CD14-positive monocyte (primary cell): ENCODE data around the gene EXOC2. TPM values are rescaled to one million over a fixed set of nuclear protein-coding genes. Genes with fewer than 3 reads are reported as not detected.

Source experiments
- DNase-seq, 3 donors: peaks; one replicate each; pipeline ENCODE4 v3.0.0-alpha.2; 2011 to 2022
- H2AFZ ChIP-seq: 2 replicates; pipeline ENCODE4 v1.6.0; 2012; ENCODE audit warnings: mild to moderate bottlenecking, low read depth, low read length, inconsistent platforms; ENCODE audit not compliant: insufficient read depth, poor library complexity, severe bottlenecking
- H3K27ac ChIP-seq, 2 donors: 1 replicate in 1 of 2; 2 replicates in 1 of 2; pipeline ENCODE4 v1.5.1; 2012 to 2013; ENCODE audit warnings: low read length in 2 of 2, control low read depth in 1 of 2, inconsistent platforms in 1 of 2, low read depth in 1 of 2, mild to moderate bottlenecking in 1 of 2
- H3K27me3 ChIP-seq, 2 donors: one replicate each; pipeline versions ENCODE4 v1.6.0 to v1.6.1; 2011 to 2013; ENCODE audit warnings: low read length in 2 of 2; ENCODE audit not compliant: control insufficient read depth in 2 of 2, insufficient read depth in 2 of 2
- H3K36me3 ChIP-seq, 2 donors: replicated peaks in 1 of 2; 1 replicate in 1 of 2; 2 replicates in 1 of 2; pipeline versions ENCODE4 v1.5.1 to v1.6.1; 2012 to 2013; ENCODE audit warnings: low read length in 2 of 2, control low read depth in 1 of 2, inconsistent platforms in 1 of 2, mild to moderate bottlenecking in 1 of 2; ENCODE audit not compliant: insufficient read depth in 2 of 2, control insufficient read depth in 1 of 2
- H3K4me1 ChIP-seq, 2 donors: 1 replicate in 1 of 2; 2 replicates in 1 of 2; pipeline versions ENCODE4 v1.5.1 to v1.6.1; 2012 to 2013; ENCODE audit warnings: low read length in 2 of 2, control low read depth in 1 of 2, inconsistent platforms in 1 of 2, mild to moderate bottlenecking in 1 of 2, moderate library complexity in 1 of 2; ENCODE audit not compliant: insufficient read depth in 2 of 2, control insufficient read depth in 1 of 2
- H3K4me2 ChIP-seq: replicated peaks from 2 replicates; pipeline ENCODE3; 2012; ENCODE audit warnings: low read length, moderate library complexity, mild to moderate bottlenecking; ENCODE audit not compliant: poor library complexity, severe bottlenecking; ENCODE audit errors: extremely low read depth
- H3K4me3 ChIP-seq, 3 experiments: fragments of 200-600 bp in 1 of 3; sonication (generic) in 1 of 3; replicated peaks in 1 of 3; 1 replicate in 2 of 3; 2 replicates in 1 of 3; pipeline ENCODE4 v1.5.1; 2011 to 2013; ENCODE audit warnings: low read length in 3 of 3, mild to moderate bottlenecking in 3 of 3, control low read depth in 2 of 3, low read depth in 2 of 3, inconsistent platforms in 1 of 3, moderate library complexity in 1 of 3
- H3K79me2 ChIP-seq: 2 replicates; pipeline ENCODE4 v1.6.0; 2012; ENCODE audit warnings: mild to moderate bottlenecking, control low read depth, inconsistent platforms, low read length, moderate library complexity; ENCODE audit not compliant: insufficient read depth
- H3K9ac ChIP-seq: 2 replicates; pipeline ENCODE4 v1.6.0; 2017; ENCODE audit warnings: low read length, mild to moderate bottlenecking; ENCODE audit not compliant: insufficient read depth, poor library complexity, severe bottlenecking
- H3K9me3 ChIP-seq, 2 donors: replicated peaks in 1 of 2; 1 replicate in 1 of 2; 2 replicates in 1 of 2; pipeline versions ENCODE4 v1.5.1 to v1.6.1; 2012 to 2013; ENCODE audit warnings: low read length in 2 of 2, control low read depth in 1 of 2; ENCODE audit not compliant: control insufficient read depth in 1 of 2, insufficient read depth in 1 of 2
- H4K20me1 ChIP-seq: 2 replicates; pipeline ENCODE4 v1.6.0; 2012; ENCODE audit warnings: mild to moderate bottlenecking, low read length, control low read depth, moderate library complexity; ENCODE audit not compliant: insufficient read depth
- H3K27ac Mint-ChIP-seq, 7 donors: one replicate each; pipeline ENCODE4 v1.8.0; 2020; ENCODE audit warnings: mild to moderate bottlenecking in 7 of 7, mixed read lengths in 7 of 7, moderate library complexity in 6 of 7, inconsistent platforms in 2 of 7
- H3K27me3 Mint-ChIP-seq, 3 donors: one replicate each; pipeline ENCODE4 v1.8.0; 2021 to 2022; ENCODE audit warnings: low read depth in 3 of 3, mild to moderate bottlenecking in 3 of 3, mixed read lengths in 3 of 3, moderate library complexity in 3 of 3, inconsistent platforms in 1 of 3
- H3K36me3 Mint-ChIP-seq, 2 donors: one replicate each; pipeline ENCODE4 v1.8.0; 2020; ENCODE audit warnings: mixed read lengths in 2 of 2, inconsistent platforms in 1 of 2, mild to moderate bottlenecking in 1 of 2
- H3K4me1 Mint-ChIP-seq: one replicate; pipeline ENCODE4 v1.8.0; 2020; ENCODE audit warnings: mild to moderate bottlenecking, mixed read lengths
- H3K4me3 Mint-ChIP-seq, 2 donors: one replicate each; pipeline ENCODE4 v1.8.0; 2020; ENCODE audit warnings: mild to moderate bottlenecking in 2 of 2, mixed read lengths in 2 of 2, moderate library complexity in 1 of 2
- H3K9me3 Mint-ChIP-seq, 7 donors: one replicate each; pipeline ENCODE4 v1.8.0; 2020 to 2022; ENCODE audit warnings: mixed read lengths in 7 of 7, mild to moderate bottlenecking in 6 of 7, moderate library complexity in 6 of 7, inconsistent platforms in 2 of 7
- CTCF ChIP-seq: fragments of 200-600 bp; IDR thresholded peaks from one replicate; pipeline ENCODE4 v1.8.0; 2022; ENCODE audit warnings: antibody characterized with exemption, mild to moderate bottlenecking
- WGBS: methylation state at CpG from one replicate; pipeline ENCODE4 v1.1.5; 2013; ENCODE audit warnings: missing lambda C conversion rate; ENCODE audit not compliant: insufficient coverage; 5-methylcytosine and 5-hydroxymethylcytosine counted together
- intact Hi-C, 2 donors: fragments of 100-400 bp; cut with micrococcal nuclease; formaldehyde crosslinking; loops; one replicate each; pipeline versions ENCODE4 v1.15.0 to v1.15.1; 2023
- polyA plus RNA-seq, 3 donors: library from polyadenylated mRNA; depleted of rRNA in 1 of 3; unstranded in 2 of 3; stranded (reverse) in 1 of 3; fragments of 300-500 nt in 2 of 3; fragments of >200 nt in 1 of 3; fragmentation: Illumina TruSeq in 2 of 3; gene quantifications; 1 replicate in 2 of 3; 2 replicates in 1 of 3; pipeline ENCODE4 v1.2.3, GENCODE V29; 2012 to 2021

Gene EXOC2
- polyA plus RNA-seq, 3 donors = 7.5 to 15.5 (median 12.0) TPM

- no peaks in the 10 kb centered on the region for H3K9me3 Mint-ChIP-seq
These were observed 196.3 kb downstream of the EXOC2 start for GRCh38 chr6:496649-497048.

GRCh38 chr6:494394-494793, 198.5 kb downstream of the EXOC2 start:
- Histone ChIP-seq H2AFZ (no peak overlapping the region), H3K36me3 (peaks cover 14 to 28% of the 10 kb centered on the region in 2 donors), H4K20me1 (no peaks in the 10 kb centered on the region), H3K79me2 (no peaks in the 10 kb centered on the region), H3K27ac (no peak overlapping the region), H3K4me3 (no peak overlapping the region), H3K9ac (no peak overlapping the region), H3K4me1 (no peaks in the 10 kb centered on the region), H3K9me3 (no peaks in the 10 kb centered on the region), H3K27me3 (no peaks in the 10 kb centered on the region), H3K4me2 (no peak overlapping the region)
- Mint-ChIP-seq H3K27me3 (no peaks in the 10 kb centered on the region), H3K36me3 (peaks cover 50 to 57% of the 10 kb centered on the region in 2 donors), H3K27ac (no peak overlapping the region), H3K4me1 (peaks cover 2% of the 10 kb centered on the region), H3K9me3 (no peaks in the 10 kb centered on the region), H3K4me3 (no peak overlapping the region)
- TF ChIP-seq CTCF = no peak
- intact Hi-C loops = no loop called here
- no peak for DNase-seq
- no CpG with 5 or more reads among the region's 5 CpGs for WGBS

More at GRCh38 chr6:496649-497048, 196.3 kb downstream of the EXOC2 start:
- Mint-ChIP-seq H3K27me3 (no peaks in the 10 kb centered on the region), H3K4me1 (peaks cover 4% of the 10 kb centered on the region), H3K4me3 (no peak overlapping the region), H3K36me3 (peaks cover 47 to 50% of the 10 kb centered on the region in 2 donors), H3K27ac (no peak overlapping the region)
- no peak overlapping the region for H3K9ac ChIP-seq
- no peak for DNase-seq
- H3K4me1 ChIP-seq = no peaks in the 10 kb centered on the region
- H3K79me2 ChIP-seq = no peaks in the 10 kb centered on the region
- H3K4me3 ChIP-seq = no peak overlapping the region
- peaks cover 11 to 28% of the 10 kb centered on the region in 2 donors for H3K36me3 ChIP-seq
- H3K4me2 ChIP-seq = no peak overlapping the region
- 100% methylated on average over 3 of the region's 5 CpGs for WGBS
- H3K9me3 ChIP-seq = no peaks in the 10 kb centered on the region
- H4K20me1 ChIP-seq = no peaks in the 10 kb centered on the region
- no peaks in the 10 kb centered on the region for H3K27me3 ChIP-seq
- no peak overlapping the region for H2AFZ ChIP-seq
- no peak overlapping the region for H3K27ac ChIP-seq
- TF ChIP-seq CTCF = no peak
- intact Hi-C loops = no loop called here
